Endothelial cell of umbilical vein (primary cell): Measurements from ENCODE around the gene PRPF18. TPM values are rescaled to one million over a fixed set of nuclear protein-coding genes. Genes with fewer than 3 reads are reported as not detected.

Experiments used
- BruUV-seq: library from RNA; stranded (reverse); fragments of 400-500 nt; replicated peaks from 2 replicates; lab custom pipeline; 2021; lab: Mats Ljungman, UMichigan
- CTCF ChIA-PET: fragments of 300-600, 350-600 bp; sonication (Branson Sonifier 250); formaldehyde crosslinking; loops from one replicate; lab custom pipeline; 2021; ENCODE audit warnings: antibody characterized with exemption, inconsistent platforms; lab: Charles Lee
- POLR2A ChIA-PET: fragments of 300-600, 350-600 bp; sonication (Branson Sonifier 250); formaldehyde crosslinking; loops from one replicate; lab custom pipeline; 2021; ENCODE audit warnings: antibody characterized with exemption, inconsistent platforms; lab: Charles Lee
- DNase-seq: peaks from one replicate; pipeline ENCODE4 v3.0.0-alpha.2; 2011; ENCODE audit warnings: low read depth, low spot score
- FAIRE-seq: peaks from 2 replicates; lab custom pipeline; 2011; peaks lifted over from hg19 to GRCh38; lab: Jason Lieb, UNC
- H2AFZ ChIP-seq: 2 replicates; pipeline ENCODE4 v1.6.0; 2012; ENCODE audit warnings: low read depth, low read length, control low read depth, inconsistent platforms
- H3K27ac ChIP-seq: 2 replicates; pipeline ENCODE4 v1.5.1; 2011; ENCODE audit warnings: low read depth, mild to moderate bottlenecking, control low read depth, low read length, moderate library complexity; ENCODE audit not compliant: insufficient read depth
- H3K27me3 ChIP-seq, 2 experiments: 2 replicates each; pipeline versions ENCODE4 v1.6.0 to v1.6.1; 2011; ENCODE audit warnings: low read length in 2 of 2, mixed read lengths in 1 of 2; ENCODE audit not compliant: control insufficient read depth in 2 of 2, insufficient read depth in 2 of 2
- H3K36me3 ChIP-seq, 2 experiments: 2 replicates in 1 of 2; 3 replicates in 1 of 2; pipeline ENCODE4 v1.5.1; 2011; ENCODE audit warnings: low read length in 2 of 2, mild to moderate bottlenecking in 1 of 2, moderate library complexity in 1 of 2; ENCODE audit not compliant: control insufficient read depth in 2 of 2, insufficient read depth in 2 of 2; ENCODE audit errors: extremely low read depth in 1 of 2
- H3K4me1 ChIP-seq: 3 replicates; pipeline ENCODE4 v1.5.1; 2011; ENCODE audit warnings: mild to moderate bottlenecking, low read length; ENCODE audit not compliant: control insufficient read depth, insufficient read depth; ENCODE audit errors: extremely low read depth
- H3K4me2 ChIP-seq: 2 replicates; pipeline ENCODE4 v1.6.1; 2011; ENCODE audit warnings: low read length, control low read depth, mixed read lengths; ENCODE audit not compliant: insufficient read depth
- H3K4me3 ChIP-seq, 3 experiments: fragments of 200-600 bp in 1 of 3; sonication (generic), shearing (Covaris generic) in 1 of 3; replicated peaks in 1 of 3; 2 replicates each; pipeline ENCODE4 v1.5.1; 2011 to 2016; ENCODE audit warnings: control low read depth in 3 of 3, low read length in 3 of 3, mild to moderate bottlenecking in 2 of 3, inconsistent platforms in 1 of 3, low read depth in 1 of 3, moderate library complexity in 1 of 3; ENCODE audit not compliant: insufficient read depth in 1 of 3
- H3K79me2 ChIP-seq: 2 replicates; pipeline ENCODE4 v1.6.0; 2012; ENCODE audit warnings: low read length, inconsistent platforms; ENCODE audit not compliant: control insufficient read depth, insufficient read depth
- H3K9ac ChIP-seq: replicated peaks from 2 replicates; pipeline ENCODE3; 2011; ENCODE audit warnings: low read length, control low read depth; ENCODE audit not compliant: insufficient read depth; ENCODE audit errors: extremely low read depth
- H3K9me1 ChIP-seq: replicated peaks from 3 replicates; pipeline ENCODE4 v1.6.0; 2011; ENCODE audit warnings: mild to moderate bottlenecking, low read length; ENCODE audit not compliant: control insufficient read depth, insufficient read depth; ENCODE audit errors: extremely low read depth
- H3K9me3 ChIP-seq: replicated peaks from 2 replicates; pipeline ENCODE4 v1.5.1; 2012; ENCODE audit warnings: low read length, inconsistent platforms; ENCODE audit not compliant: control insufficient read depth, insufficient read depth
- H4K20me1 ChIP-seq: replicated peaks from 2 replicates; pipeline ENCODE3; 2011; ENCODE audit warnings: mild to moderate bottlenecking, low read length; ENCODE audit not compliant: control insufficient read depth, insufficient read depth; ENCODE audit errors: extremely low read depth
- CTCF ChIP-seq, 2 donors: IDR thresholded peaks; 1 replicate in 1 of 2; 2 replicates in 1 of 2; pipeline ENCODE4 v1.5.1; 2011; ENCODE audit warnings: low read length in 2 of 2, mild to moderate bottlenecking in 2 of 2, moderate library complexity in 2 of 2, control low read depth in 1 of 2, inconsistent platforms in 1 of 2, low read depth in 1 of 2; ENCODE audit not compliant: insufficient read depth in 1 of 2; ENCODE audit errors: extremely low read depth in 1 of 2
- EZH2 ChIP-seq: IDR thresholded peaks from 2 replicates; pipeline ENCODE4 v1.6.1; 2012; ENCODE audit warnings: borderline replicate concordance, low read depth, mild to moderate bottlenecking, moderate library complexity, low read length, inconsistent platforms; ENCODE audit not compliant: severe bottlenecking
- FOS ChIP-seq: IDR thresholded peaks from 2 replicates; pipeline ENCODE4 v1.6.1; 2011; ENCODE audit warnings: mild to moderate bottlenecking, low read length, moderate library complexity, borderline replicate concordance; ENCODE audit not compliant: insufficient read depth
- GATA2 ChIP-seq: IDR thresholded peaks from 2 replicates; pipeline ENCODE4 v1.7.0; 2011; ENCODE audit warnings: low read depth, mild to moderate bottlenecking, moderate library complexity, mixed read lengths, low read length; ENCODE audit not compliant: insufficient read length, insufficient read depth
- JUN ChIP-seq: IDR thresholded peaks from 2 replicates; pipeline ENCODE4 v1.6.1; 2011; ENCODE audit warnings: borderline replicate concordance, low read depth; ENCODE audit not compliant: insufficient read length, insufficient read depth
- MAX ChIP-seq: IDR thresholded peaks from 2 replicates; pipeline ENCODE4 v1.6.1; 2011; ENCODE audit not compliant: insufficient read depth, insufficient read length
- MYC ChIP-seq: IDR thresholded peaks from one replicate; pipeline ENCODE4 v1.6.1; 2011; ENCODE audit warnings: mild to moderate bottlenecking, low read depth, low read length
- POLR2A ChIP-seq: IDR thresholded peaks from 2 replicates; pipeline ENCODE4 v1.6.1; 2012; ENCODE audit warnings: low read depth, mild to moderate bottlenecking, control low read depth, low read length
- POLR2AphosphoS5 ChIP-seq: IDR thresholded peaks from 2 replicates; pipeline ENCODE4 v1.6.1; 2012; ENCODE audit warnings: low read depth, mild to moderate bottlenecking, control low read depth, low read length, moderate library complexity; ENCODE audit not compliant: insufficient read depth
- dilution Hi-C: fragments of 300-500 bp; cut with MboI; formaldehyde crosslinking; loops from one replicate; pipeline ENCODE4 v1.15.0; 2019; ENCODE audit warnings: low sequenced_read_pairs; ENCODE audit not compliant: extremely low pct_ligation_motif_present
- intact Hi-C: fragments of 100-400 bp; cut with micrococcal nuclease; formaldehyde crosslinking; loops from one replicate; pipeline ENCODE4 v1.10.0; 2022
- polyA plus RNA-seq, 4 experiments: library from polyadenylated mRNA; depleted of rRNA in 3 of 4; stranded (reverse) in 3 of 4; unstranded in 1 of 4; fragments of >200 nt; gene quantifications; 2 replicates each; pipeline versions ENCODE4 v1.2.1 to v1.2.3, GENCODE V29; 2011 to 2012; ENCODE audit warnings: missing spikeins in 1 of 4
- total RNA-seq: library from RNA; stranded (reverse); gene quantifications from 2 replicates; pipeline ENCODE4 v1.2.3, GENCODE V29; 2021

PRPF18 gene
- total and polyA plus RNA-seq, 2 donors (not counting 3 experiments of a cell fraction or from before 2014, with no cell fraction given): 7.3 to 21.0 TPM

- no peak for DNase-seq
- no TSS peak for BruUV-seq
- no peak overlapping the region for H3K27ac ChIP-seq
- H3K9ac ChIP-seq: no peak overlapping the region
- H3K79me2 ChIP-seq: peaks cover 27% of the 10 kb centered on the region
- POLR2A ChIA-PET: no interaction called here
- peaks cover 4% of the 10 kb centered on the region for H4K20me1 ChIP-seq
- H3K36me3 ChIP-seq: peaks cover 14 to 42% of the 10 kb centered on the region in 2 experiments
- no peaks in the 10 kb centered on the region for H3K27me3 ChIP-seq
- no peaks in the 10 kb centered on the region for H3K9me3 ChIP-seq
- no peak overlapping the region for H2AFZ ChIP-seq
- intact Hi-C loops: no loop called here
- dilution Hi-C loops: no loop called here
- no peak overlapping the region for H3K4me3 ChIP-seq
- H3K4me1 ChIP-seq: peaks cover 5% of the 10 kb centered on the region
- FAIRE-seq: no peak
- H3K4me2 ChIP-seq: no peak overlapping the region
- no peaks in the 10 kb centered on the region for H3K9me1 ChIP-seq
- no peak for TF ChIP-seq MYC
- TF ChIP-seq POLR2AphosphoS5: no peak
- TF ChIP-seq POLR2A: no peak
- TF ChIP-seq CTCF (IDR thresholded peaks at IDR 0.05; ENCODE audit: extremely low read depth in 1 of 2, insufficient read depth in 1 of 2, low read depth in 1 of 2, low read length in 2 of 2): no peak
- no peak for TF ChIP-seq FOS
- no peak for TF ChIP-seq JUN
- TF ChIP-seq EZH2: no peak
- no peak for TF ChIP-seq MAX
- TF ChIP-seq GATA2: no peak
- CTCF ChIA-PET: interaction anchor here (1.2 kb wide), 2 partner anchors 11 to 14 kb away, joined by 3 read pairs; no protein-coding TSS in a partner anchor
Observed at GRCh38 chr10:13673156-13673555, 86.4 kb downstream of the PRPF18 start.
